ENCODE data around the gene DIAPH2.

The DIAPH2 gene

GRCh38 chrX:96982161-96982560, 297.5 kb downstream of the DIAPH2 start:
- no peak for DNase-seq

DNA sequence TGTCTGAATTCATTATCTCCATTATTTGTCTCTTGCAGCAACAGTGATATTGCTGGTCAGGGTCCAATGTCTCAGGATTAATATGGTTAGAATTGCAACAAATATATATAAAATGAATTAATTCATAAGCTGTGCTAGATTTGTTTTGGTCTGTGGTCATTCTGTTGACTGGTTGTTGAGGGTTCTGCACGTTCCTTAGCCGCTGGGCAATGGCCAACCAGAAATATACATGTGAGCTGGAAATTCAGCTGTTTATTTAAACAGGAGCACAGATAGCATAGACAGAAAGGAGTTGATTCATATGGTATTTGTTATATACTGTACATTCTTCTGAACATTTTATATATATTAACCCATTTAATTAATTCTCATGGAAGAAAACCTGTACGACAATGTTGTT, 299.9 kb downstream of the DIAPH2 start:
- no peak for DNase-seq

DNA sequence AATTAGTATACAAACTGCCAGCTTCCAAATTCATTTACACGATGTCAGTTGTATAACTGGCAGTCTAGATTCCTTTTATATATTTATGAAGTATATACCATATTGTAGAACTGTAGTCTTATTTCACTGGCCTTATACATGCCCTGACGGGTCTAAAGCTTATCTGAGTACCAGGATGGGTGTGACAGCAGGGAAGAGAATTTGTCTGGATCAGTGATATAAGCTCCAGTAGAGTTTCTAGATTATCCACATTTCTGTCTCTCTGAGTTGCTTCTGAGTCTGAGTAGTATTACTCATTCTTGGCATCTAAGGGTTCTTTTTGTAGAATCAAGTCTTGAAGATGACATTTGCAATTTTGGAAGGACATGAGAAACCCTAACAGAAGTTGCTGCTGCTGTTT, 300.4 kb downstream of the DIAPH2 start:
- no peak for DNase-seq

GRCh38 chrX:96987228-96987627, 302.6 kb downstream of the DIAPH2 start:
- no peak for DNase-seq

GRCh38 chrX:96989830-96990571, 305.4 kb downstream of the DIAPH2 start:
- DNase-seq = no peak

- no peak for DNase-seq
Measured at GRCh38 chrX:96994093-96994492, 309.5 kb downstream of the DIAPH2 start.

- no peak for DNase-seq
Measured at GRCh38 chrX:96997196-96997595, 312.6 kb downstream of the DIAPH2 start.

DNA sequence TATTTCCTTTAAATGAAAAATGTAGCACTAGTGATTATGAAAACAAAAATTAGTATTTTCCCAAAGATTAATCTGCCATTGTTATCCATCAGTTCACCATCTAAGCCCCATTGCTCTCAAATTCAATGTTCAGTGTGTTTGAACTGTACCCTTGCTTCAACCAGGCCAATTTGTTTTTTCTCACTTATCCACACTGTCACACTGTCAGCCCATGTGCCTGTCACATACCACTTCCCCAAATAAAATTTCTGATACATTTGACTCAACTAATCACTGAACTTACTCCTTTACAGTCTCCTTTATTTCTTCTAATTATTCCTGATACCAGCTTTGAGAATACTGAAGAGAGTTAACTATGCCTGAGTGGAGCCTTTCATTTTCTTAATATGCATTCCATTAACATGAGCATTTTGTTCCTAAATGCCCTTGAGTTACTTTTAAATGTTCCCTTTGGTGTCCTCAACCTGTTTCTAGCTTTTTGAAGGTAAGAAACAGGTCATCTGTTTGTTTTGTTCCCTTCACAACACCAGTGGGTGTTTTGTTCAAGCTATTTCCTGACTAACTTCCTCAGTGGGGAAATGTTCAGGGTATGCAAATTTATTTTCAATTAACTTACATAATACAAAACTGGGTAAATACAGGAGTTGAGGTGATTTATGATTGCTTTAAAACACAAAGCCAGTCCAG, 316.2 kb downstream of the DIAPH2 start:
- DNase-seq = no peak

DNA sequence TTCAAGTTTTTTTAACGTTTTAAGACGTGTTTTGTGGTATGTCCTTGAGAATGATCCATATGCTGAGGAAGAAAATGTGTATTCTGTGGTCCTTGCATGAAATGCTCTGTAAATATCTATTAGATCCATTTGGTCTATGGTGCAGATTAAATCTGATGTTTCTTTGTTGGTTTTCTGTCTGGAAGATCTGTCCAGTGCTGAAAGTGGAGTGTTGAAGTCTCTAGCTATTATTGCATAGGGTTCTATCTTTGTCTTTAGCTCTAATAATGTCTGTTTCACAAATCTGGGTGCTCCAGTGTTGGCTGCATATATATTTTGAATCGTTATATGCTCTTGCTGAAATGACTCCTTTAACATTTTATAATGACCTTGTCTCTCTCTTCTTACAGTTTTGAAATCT, 321.5 kb downstream of the DIAPH2 start:
- no peak for DNase-seq

DNA sequence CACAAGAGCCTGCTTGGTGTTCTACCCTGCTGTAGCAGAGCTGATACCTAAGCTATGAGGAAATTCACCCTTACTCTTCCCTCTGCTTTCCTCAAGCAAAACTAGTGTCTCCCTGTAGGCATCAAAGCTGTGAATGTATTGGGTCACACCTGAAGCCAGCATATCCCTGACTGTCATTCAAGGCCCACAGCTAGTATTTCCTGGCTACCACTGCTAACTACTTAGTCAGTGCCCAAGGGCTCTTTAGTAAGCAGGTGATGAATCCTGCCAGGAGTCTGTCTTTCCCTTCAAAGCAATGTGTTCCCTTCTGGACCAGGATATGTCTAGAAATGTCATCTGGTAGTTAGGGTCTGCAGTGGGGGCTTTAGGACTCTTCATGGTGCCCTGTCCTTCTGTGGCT, 324.7 kb downstream of the DIAPH2 start:
- no peak for DNase-seq

- DNase-seq = no peak
Measured at GRCh38 chrX:97011540-97011939, 326.9 kb downstream of the DIAPH2 start.

DNA sequence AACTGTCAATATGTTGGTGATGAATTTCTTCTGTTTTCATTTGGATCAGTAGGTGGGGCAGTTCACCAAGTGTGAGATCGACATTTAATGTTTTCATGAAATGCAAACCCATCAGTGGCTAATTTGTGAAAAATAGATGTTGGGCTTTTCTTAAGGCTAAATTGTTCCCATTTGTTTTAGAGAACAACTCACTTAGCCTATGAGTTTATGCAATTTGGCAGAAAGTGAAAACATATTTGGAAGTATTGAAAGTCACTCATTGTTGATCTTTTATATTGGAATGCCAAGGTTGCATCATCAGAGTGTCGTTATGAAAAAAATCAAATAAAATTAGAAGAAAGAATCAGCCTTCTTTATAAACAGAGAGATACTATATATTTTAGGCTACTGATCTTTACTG, 331.5 kb downstream of the DIAPH2 start:
- no peak for DNase-seq

DNA sequence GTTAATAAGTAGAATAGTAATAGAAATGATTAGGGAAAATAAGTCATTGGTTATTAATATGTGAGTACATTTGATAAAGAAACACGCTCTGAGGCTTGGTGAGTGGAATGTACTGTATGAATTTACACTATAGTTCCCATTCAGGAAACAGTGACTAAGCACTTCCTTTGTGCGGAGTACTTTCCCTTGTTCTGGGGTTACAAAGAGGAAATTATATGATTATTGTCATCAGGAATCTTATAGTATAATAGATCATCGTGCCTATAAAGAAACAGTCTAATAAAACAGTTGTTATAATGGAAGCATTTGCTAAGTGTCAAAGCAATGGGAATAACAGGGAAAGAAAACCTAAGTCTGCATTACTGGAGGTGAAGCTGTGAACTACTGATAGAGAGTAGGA, 337.0 kb downstream of the DIAPH2 start:
- no peak for DNase-seq

DNA sequence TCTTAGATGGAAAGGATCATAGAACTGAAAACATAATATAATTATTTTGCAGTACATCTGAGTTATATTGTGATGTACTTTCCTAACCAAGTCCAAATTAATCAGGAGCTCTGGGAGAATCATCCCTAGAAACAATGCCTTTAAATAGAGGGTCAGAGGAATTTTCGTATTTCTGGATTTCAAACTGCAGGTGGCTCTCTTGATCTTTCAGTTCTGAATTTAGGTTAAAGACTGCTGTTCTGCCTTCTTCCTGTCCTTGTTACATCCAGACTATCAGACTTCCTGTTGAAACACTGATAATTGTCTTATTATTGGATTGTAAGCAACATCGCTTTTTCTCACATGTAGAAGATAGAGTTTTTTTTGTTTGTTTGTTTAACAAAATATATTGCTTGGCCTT, 341.8 kb downstream of the DIAPH2 start:
- no peak for DNase-seq

- no peak for DNase-seq
Measured at GRCh38 chrX:97027384-97027922, 342.8 kb downstream of the DIAPH2 start.

DNA sequence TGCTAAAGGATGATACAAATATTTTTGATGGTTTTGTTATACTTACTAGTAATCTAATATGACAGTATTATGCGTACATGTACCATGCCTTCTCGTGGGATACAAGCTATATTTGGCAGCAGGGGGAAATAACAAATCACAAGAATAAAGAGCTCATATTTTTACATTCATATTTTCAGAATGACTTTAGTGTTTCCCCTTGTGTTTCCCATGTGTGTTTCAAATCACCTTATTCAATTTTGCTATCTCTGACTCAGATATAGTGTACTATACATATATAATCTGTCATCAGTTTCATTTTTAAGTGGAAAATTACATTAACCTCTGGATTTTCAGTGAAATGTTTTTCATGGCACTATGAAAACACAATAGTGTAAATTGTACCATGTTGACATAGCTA, 345.8 kb downstream of the DIAPH2 start:
- no peak for DNase-seq

- DNase-seq = no peak
Measured at GRCh38 chrX:97030947-97031346, 346.3 kb downstream of the DIAPH2 start.

- no peak for DNase-seq
Measured at GRCh38 chrX:97039363-97040029, 354.9 kb downstream of the DIAPH2 start.

DNA sequence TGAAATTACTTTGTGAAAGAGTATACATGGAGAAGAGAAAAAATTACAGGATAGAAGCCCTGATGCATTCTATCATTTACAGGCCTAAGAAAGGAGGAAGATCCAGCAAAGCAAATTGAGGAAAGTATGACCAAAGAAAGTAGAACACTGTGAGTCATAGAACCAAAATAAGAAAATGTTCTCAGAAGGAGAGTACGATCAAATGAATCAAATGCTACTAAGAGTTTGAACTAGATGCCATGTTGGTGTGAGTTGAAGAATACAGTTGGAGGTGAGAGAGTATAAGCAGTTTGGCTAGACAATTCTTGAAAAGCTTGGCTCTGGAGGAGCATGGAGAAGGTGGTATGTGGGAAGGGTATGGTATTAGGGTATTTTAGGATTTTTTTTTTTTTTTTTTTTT, 360.8 kb downstream of the DIAPH2 start:
- DNase-seq = no peak

- no peak for DNase-seq
Measured at GRCh38 chrX:97046867-97047266, 362.2 kb downstream of the DIAPH2 start.

- no peak for DNase-seq
Measured at GRCh38 chrX:97050392-97050791, 365.8 kb downstream of the DIAPH2 start.

- no peak for DNase-seq
Measured at GRCh38 chrX:97057349-97057909, 372.8 kb downstream of the DIAPH2 start.

- no peak for DNase-seq
Measured at GRCh38 chrX:97060020-97060419, 375.4 kb downstream of the DIAPH2 start.

DNA sequence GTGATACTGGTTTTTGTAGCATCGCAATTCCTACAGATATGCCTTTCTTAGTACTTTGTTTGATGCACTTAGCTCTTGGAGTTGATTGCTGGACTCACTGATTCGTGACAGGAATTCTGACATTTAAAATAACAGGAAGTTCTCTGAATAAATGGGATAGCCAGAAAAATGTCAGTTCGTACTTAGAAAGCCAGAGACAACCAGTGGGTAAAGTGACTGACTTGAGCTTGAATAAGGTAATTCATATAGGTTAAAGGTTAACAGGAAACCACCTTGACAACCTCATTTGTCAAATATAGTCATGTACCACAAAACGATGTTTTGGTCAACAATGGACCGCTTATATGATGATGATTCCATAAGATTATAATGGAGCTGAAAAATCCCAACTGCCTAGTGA, 380.4 kb downstream of the DIAPH2 start:
- no peak for DNase-seq

All from NK-92 treated with Interleukin-12 subunit alpha and Interleukin-12 subunit beta, amount 100 ng/mL, for 24 hours (cell line).